ENCODE results near the gene VSX2. TPM values are rescaled to one million over a fixed set of nuclear protein-coding genes. Genes with fewer than 3 reads are reported as not detected.

VSX2 gene
- total RNA-seq, 1 experiment from 2014 or later, result not detected

GRCh38 chr14:74263181-74263580 is 23.9 kb downstream of the VSX2 start:
- H3K9ac ChIP-seq (ENCODE audit: extremely low read depth, insufficient read length, low read length), result no peak overlapping the region
- H3K18ac ChIP-seq (ENCODE audit: insufficient read length, low read depth, low read length), result no peak overlapping the region
- H3K27me3 ChIP-seq (ENCODE audit: insufficient read depth, low read length), result peaks cover 11% of the 10 kb centered on the region; the same call in 1 of the 2 replicates
- H4K8ac ChIP-seq (replicated peaks; ENCODE audit: insufficient read length, low read depth, low read length), result no peak overlapping the region
- H2BK15ac ChIP-seq (ENCODE audit: low read depth, low read length), result no peak overlapping the region
- no peaks in the 10 kb centered on the region for H3K9me3 ChIP-seq (ENCODE audit: control insufficient read depth, low read depth, low read length)
- peaks cover 3% of the 10 kb centered on the region for H3K23me2 ChIP-seq (ENCODE audit: insufficient read length, low read depth, low read length, poor library complexity, severe bottlenecking)
- no peak for TF ChIP-seq CTCF (conservative IDR thresholded peaks at IDR 0.05)
- no peak overlapping the region for H2AFZ ChIP-seq (ENCODE audit: low read length)
- H3K23ac ChIP-seq (ENCODE audit: insufficient read length, low read depth, low read length), result no peak overlapping the region
- H2BK5ac ChIP-seq (ENCODE audit: insufficient read length, low read length), result no peak overlapping the region
- Mint-ChIP-seq H3K36me3 (ENCODE audit: insufficient read depth in 1 of 3, low read depth in 3 of 3) (no peaks in the 10 kb centered on the region), H3K4me3 (no peak overlapping the region), H3K27me3 (ENCODE audit: low read depth) (peaks cover 33% of the 10 kb centered on the region), H3K4me1 (peaks cover 14 to 15% of the 10 kb centered on the region in 2 experiments), H3K9me3 (no peaks in the 10 kb centered on the region), H3K27ac (no peak overlapping the region)
- H2BK120ac ChIP-seq (ENCODE audit: low read depth, low read length, poor library complexity, severe bottlenecking), result no peak overlapping the region
- WGBS (ENCODE audit: extremely low coverage, insufficient read length, low lambda C conversion rate), result no CpG with 5 or more reads among the region's 9 CpGs
- DNase-seq, result no peak
- H3K56ac ChIP-seq (ENCODE audit: insufficient read length, low read depth, low read length), result no peak overlapping the region
- H3T11ph ChIP-seq (ENCODE audit: low read length), result no peak overlapping the region
- no peak overlapping the region for H3K27ac ChIP-seq (ENCODE audit: insufficient read length, low read depth, low read length)
- no peak overlapping the region for H3K14ac ChIP-seq (ENCODE audit: insufficient read depth, low read length)
- no peak overlapping the region for H4K5ac ChIP-seq (ENCODE audit: insufficient read length, low read depth, low read length)
- H2BK12ac ChIP-seq (ENCODE audit: insufficient read length, low read depth, low read length), result no peak overlapping the region
- no peaks in the 10 kb centered on the region for H3K4me1 ChIP-seq (ENCODE audit: insufficient read depth, low read length)
- H2BK20ac ChIP-seq (ENCODE audit: low read depth, low read length, poor library complexity, severe bottlenecking), result no peak overlapping the region
- H4K91ac ChIP-seq (ENCODE audit: insufficient read length, low read depth, low read length), result no peak overlapping the region
- no peaks in the 10 kb centered on the region for H4K20me1 ChIP-seq (ENCODE audit: control insufficient read depth, insufficient read depth, insufficient read length)
- no peaks in the 10 kb centered on the region for H3K79me2 ChIP-seq (ENCODE audit: insufficient read depth, low read length)
- no peak overlapping the region for H3K4me2 ChIP-seq (ENCODE audit: insufficient read depth, insufficient read length, low read length)
- H2AK5ac ChIP-seq (ENCODE audit: insufficient read length, low read length), result no peak overlapping the region
- H3K4ac ChIP-seq (ENCODE audit: low read depth, low read length), result no peak overlapping the region
- no peaks in the 10 kb centered on the region for H3K79me1 ChIP-seq (ENCODE audit: insufficient read depth, low read depth, low read length, poor library complexity, severe bottlenecking)

All from H9 (cell line).